Activated CD4-positive, alpha-beta T cell treated with anti-CD3 and anti-CD28 coated beads, Interleukin-2, amount 10 ng/mL, durations not matched to agents 7 days and 5 days (primary cell): Measurements from ENCODE around the gene ANKS3. TPM values are rescaled to one million over a fixed set of nuclear protein-coding genes. Genes with fewer than 3 reads are reported as not detected.

Experiments used
- CTCF ChIA-PET: fragments of 350-600 bp; sonication (Branson Sonifier 250); formaldehyde crosslinking; loops from one replicate; lab custom pipeline; 2021; ENCODE audit warnings: antibody characterized with exemption; lab: Charles Lee
- POLR2A ChIA-PET: fragments of 350-600 bp; sonication (Branson Sonifier 250); formaldehyde crosslinking; loops from one replicate; lab custom pipeline; 2021; ENCODE audit warnings: antibody characterized with exemption; lab: Charles Lee
- DNase-seq: peaks from one replicate; pipeline ENCODE4 v3.0.0-alpha.2; 2020
- H3K27ac Mint-ChIP-seq: one replicate; pipeline ENCODE4 v1.8.0; 2021; ENCODE audit warnings: mild to moderate bottlenecking, moderate library complexity, mixed read lengths
- H3K27me3 Mint-ChIP-seq: one replicate; pipeline ENCODE4 v1.8.0; 2021; ENCODE audit warnings: mixed read lengths
- H3K36me3 Mint-ChIP-seq: one replicate; pipeline ENCODE4 v1.8.0; 2021; ENCODE audit warnings: low read depth, mixed read lengths
- H3K4me1 Mint-ChIP-seq: one replicate; pipeline ENCODE4 v1.8.0; 2021; ENCODE audit warnings: mixed read lengths
- H3K4me3 Mint-ChIP-seq: one replicate; pipeline ENCODE4 v1.8.0; 2021; ENCODE audit warnings: mild to moderate bottlenecking, moderate library complexity, mixed read lengths
- H3K9me3 Mint-ChIP-seq: one replicate; pipeline ENCODE4 v1.8.0; 2021; ENCODE audit warnings: mixed read lengths
- microRNA-seq: library from miRNA; unstranded; fragments of <30 nt; microRNA quantifications from one replicate; pipeline ENCODE4 v1.2.0, GENCODE V29; 2021; ENCODE audit warnings: borderline microRNAs expressed, borderline replicate concordance
- total RNA-seq, 2 experiments: library from RNA; stranded (reverse); gene quantifications; one replicate each; pipeline ENCODE4 v1.2.3, GENCODE V29; 2021

ANKS3 gene
- total RNA-seq, 2 experiments from 2014 or later = 12.4 to 16.7 TPM

- Mint-ChIP-seq H3K9me3 (no peaks in the 10 kb centered on the region), H3K4me3 (no peak overlapping the region), H3K27me3 (no peaks in the 10 kb centered on the region), H3K27ac (peak overlapping the region; percentile 54), H3K4me1 (peaks cover 36% of the 10 kb centered on the region), H3K36me3 (peaks cover 31% of the 10 kb centered on the region)
- POLR2A ChIA-PET = interaction anchor here (0.7 kb wide), 1 partner anchor 114 kb away, joined by 3 read pairs; no protein-coding TSS in a partner anchor
- peak; percentile 42 for DNase-seq
- CTCF ChIA-PET = interaction anchor here (0.7 to 2.7 kb wide), 13 partner anchors 9 to 212 kb away, joined by 3 to 18 read pairs (median 4); no protein-coding TSS in a partner anchor
These were observed 84.2 kb downstream of the ANKS3 start for GRCh38 chr16:4649744-4650442.

GRCh38 chr16:4648917-4649316, 85.2 kb downstream of the ANKS3 start:
- ChIA-PET CTCF (interaction anchor here (0.5 to 2.7 kb wide), 4 partner anchors 12 to 143 kb away, joined by 3 to 18 read pairs (median 6); no protein-coding TSS in a partner anchor), POLR2A (interaction anchor here (0.5 kb wide), 1 partner anchor 133 kb away, joined by 3 read pairs; no protein-coding TSS in a partner anchor)
- Mint-ChIP-seq H3K4me3 (peak overlapping the region; percentile 36), H3K27ac (peak overlapping the region; percentile 87), H3K9me3 (no peaks in the 10 kb centered on the region), H3K36me3 (peaks cover 26% of the 10 kb centered on the region), H3K27me3 (no peaks in the 10 kb centered on the region), H3K4me1 (peaks cover 36% of the 10 kb centered on the region)
- no peak for DNase-seq

GRCh38 chr16:4647644-4647980, 86.5 kb downstream of the ANKS3 start:
- ChIA-PET CTCF (interaction anchor here (0.6 kb wide), 1 partner anchor 399 kb away, joined by 5 read pairs; no protein-coding TSS in a partner anchor), POLR2A (interaction anchor here (0.6 kb wide), 1 partner anchor 13 kb away, joined by 3 read pairs; no protein-coding TSS in a partner anchor)
- DNase-seq = no peak
- Mint-ChIP-seq H3K27me3 (no peaks in the 10 kb centered on the region), H3K4me1 (peaks cover 38% of the 10 kb centered on the region), H3K9me3 (no peaks in the 10 kb centered on the region), H3K4me3 (no peak overlapping the region), H3K36me3 (peaks cover 21% of the 10 kb centered on the region), H3K27ac (no peak overlapping the region)

GRCh38 chr16:4646773-4647643, 87.1 kb downstream of the ANKS3 start:
- peaks cover 21% of the 10 kb centered on the region for H3K36me3 Mint-ChIP-seq
- peak; percentile 34 for DNase-seq
- ChIA-PET POLR2A (interaction anchor here (0.6 kb wide), 1 partner anchor 13 kb away, joined by 3 read pairs; no protein-coding TSS in a partner anchor), CTCF (no interaction called here)
- H3K4me1 Mint-ChIP-seq = peaks cover 38% of the 10 kb centered on the region
- no peak overlapping the region for H3K4me3 Mint-ChIP-seq
- no peaks in the 10 kb centered on the region for H3K9me3 Mint-ChIP-seq
- H3K27ac Mint-ChIP-seq = no peak overlapping the region
- H3K27me3 Mint-ChIP-seq = no peaks in the 10 kb centered on the region

Small RNA genes lying within 50 kb of the gene (microRNA-seq; reads per million reads assigned to microRNA genes)
- not detected for gene MIR6769A

Other genes with a start within 250 kb of the ANKS3 start
- 10 to 100 TPM; 44.2 to 45.2 TPM for gene CDIP1, start 195.5 kb downstream of the ANKS3 start, total RNA-seq
- under 1 TPM; 0.21 to 0.22 TPM for gene C16orf96, start 177.9 kb downstream of the ANKS3 start, total RNA-seq
- 10 to 100 TPM; 21.5 to 22.2 TPM for gene UBALD1, start 119.4 kb downstream of the ANKS3 start, total RNA-seq
- gene MGRN1, start 109.4 kb downstream of the ANKS3 start, total RNA-seq = 10 to 100 TPM; 74.4 to 79.5 TPM
- 10 to 100 TPM; 32.3 to 35.5 TPM for gene NUDT16L1, start 40.7 kb downstream of the ANKS3 start, total RNA-seq
- gene DNAAF8, start 266 bp upstream of the ANKS3 start, total RNA-seq = under 1 TPM; 0.21 to 0.40 TPM
- gene ZNF500, start 32.9 kb upstream of the ANKS3 start, total RNA-seq = 10 to 100 TPM; 12.7 to 18.7 TPM
- gene SEPTIN12, start 54.1 kb upstream of the ANKS3 start, total RNA-seq = not detected
- gene SMIM22, start 61.1 kb upstream of the ANKS3 start, total RNA-seq = not detected
- 1 to 10 TPM; 9.0 to 9.6 TPM for gene ROGDI, start 68.4 kb upstream of the ANKS3 start, total RNA-seq
- gene GLYR1, start 113.0 kb upstream of the ANKS3 start, total RNA-seq = 100 to 1,000 TPM; 101 to 104 TPM
- 10 to 100 TPM; 38.2 to 38.3 TPM for gene UBN1, start 113.2 kb upstream of the ANKS3 start, total RNA-seq
- gene PPL, start 202.9 kb upstream of the ANKS3 start, total RNA-seq = not detected
- not detected for gene SEC14L5, start 224.1 kb upstream of the ANKS3 start, total RNA-seq